GM18951 (cell line): ENCODE data around the gene CDK18.

Source experiments
- POLR2A ChIP-seq: IDR thresholded peaks from 4 replicates; pipeline ENCODE4 v1.6.1; 2011; ENCODE audit warnings: mild to moderate bottlenecking; ENCODE audit not compliant: insufficient read length, insufficient read depth; ENCODE audit errors: extremely low read depth
- in situ Hi-C: fragments of 300-500 bp; cut with MboI; formaldehyde crosslinking; loops from one replicate; pipeline ENCODE4 v1.12.0; 2022; ENCODE audit warnings: low sequenced_read_pairs, mixed read lengths, inconsistent platforms; ENCODE audit not compliant: unreplicated experiment

The CDK18 gene

GRCh38 chr1:205554026-205554811 is 49.8 kb downstream of the CDK18 start:
- TF ChIP-seq POLR2A = no peak
- in situ Hi-C loops = no loop called here

DNA sequence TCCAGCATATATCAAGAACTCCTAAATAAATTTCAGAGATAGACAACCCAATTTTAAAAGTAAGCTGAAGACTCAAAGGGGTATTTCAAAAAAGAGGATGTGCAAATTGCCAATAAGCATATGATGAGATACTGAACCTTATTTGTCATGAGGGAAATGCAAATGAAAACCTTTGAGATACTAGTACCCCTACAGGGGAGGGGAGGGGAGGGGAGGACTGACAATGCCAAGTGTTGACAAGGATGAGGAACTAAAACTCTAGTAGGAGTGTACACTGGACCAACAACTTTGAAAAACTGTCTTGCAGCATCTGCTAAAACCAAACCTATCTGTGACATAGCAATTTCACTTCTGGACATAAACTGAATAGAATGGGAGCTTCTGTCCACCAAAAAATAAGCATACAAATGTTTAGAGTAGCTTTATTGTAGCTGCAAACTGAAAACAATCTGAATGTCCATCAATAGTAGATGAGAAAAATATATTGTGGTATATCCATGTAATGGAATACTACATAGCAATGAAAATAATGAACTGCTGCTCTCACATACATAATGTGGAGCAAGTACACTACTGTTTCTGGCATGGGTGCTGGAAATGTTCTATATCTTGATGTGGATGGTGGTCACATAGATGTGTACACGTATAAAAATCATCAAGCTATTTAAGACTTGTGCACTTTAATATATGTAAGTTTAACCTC is 57.2 kb downstream of the CDK18 start:
- no peak for TF ChIP-seq POLR2A
- in situ Hi-C loops = no loop called here

DNA sequence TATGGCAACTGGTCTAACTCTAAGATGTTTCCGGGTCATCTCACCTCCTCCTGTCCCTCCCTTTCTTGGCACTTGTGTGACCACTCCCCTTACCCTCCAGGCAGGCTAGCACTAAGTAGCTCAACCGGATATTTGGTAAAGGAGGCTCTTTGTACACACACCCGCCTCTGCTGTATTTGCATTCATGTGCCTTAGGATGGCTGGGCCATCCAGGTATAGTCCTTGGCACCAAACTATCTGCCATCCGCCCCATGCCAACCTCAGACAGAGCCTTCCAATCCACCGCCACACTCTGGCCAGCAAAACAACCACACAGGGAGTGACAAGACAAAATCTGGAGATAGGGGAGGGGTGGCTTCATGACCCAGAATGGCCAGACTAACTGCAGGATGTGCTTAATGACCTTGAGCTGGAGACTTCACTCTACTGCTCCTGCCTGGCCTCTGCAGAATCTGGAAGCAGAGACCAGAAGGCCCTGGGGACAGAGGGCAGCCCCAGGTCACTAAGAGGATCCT is 59.5 kb downstream of the CDK18 start:
- TF ChIP-seq POLR2A = no peak
- in situ Hi-C loops = no loop called here

- no peak for TF ChIP-seq POLR2A
- in situ Hi-C loops = no loop called here
These were observed 61.3 kb downstream of the CDK18 start for GRCh38 chr1:205565799-205566198.

GRCh38 chr1:205567716-205568115 is 63.2 kb downstream of the CDK18 start:
- no peak for TF ChIP-seq POLR2A
- in situ Hi-C loops = no loop called here

- no peak for TF ChIP-seq POLR2A
- in situ Hi-C loops = no loop called here
These were observed 63.6 kb downstream of the CDK18 start for GRCh38 chr1:205568135-205568468.

- in situ Hi-C loops = no loop called here
- TF ChIP-seq POLR2A = no peak
These were observed 64.2 kb downstream of the CDK18 start for GRCh38 chr1:205568469-205569361.

DNA sequence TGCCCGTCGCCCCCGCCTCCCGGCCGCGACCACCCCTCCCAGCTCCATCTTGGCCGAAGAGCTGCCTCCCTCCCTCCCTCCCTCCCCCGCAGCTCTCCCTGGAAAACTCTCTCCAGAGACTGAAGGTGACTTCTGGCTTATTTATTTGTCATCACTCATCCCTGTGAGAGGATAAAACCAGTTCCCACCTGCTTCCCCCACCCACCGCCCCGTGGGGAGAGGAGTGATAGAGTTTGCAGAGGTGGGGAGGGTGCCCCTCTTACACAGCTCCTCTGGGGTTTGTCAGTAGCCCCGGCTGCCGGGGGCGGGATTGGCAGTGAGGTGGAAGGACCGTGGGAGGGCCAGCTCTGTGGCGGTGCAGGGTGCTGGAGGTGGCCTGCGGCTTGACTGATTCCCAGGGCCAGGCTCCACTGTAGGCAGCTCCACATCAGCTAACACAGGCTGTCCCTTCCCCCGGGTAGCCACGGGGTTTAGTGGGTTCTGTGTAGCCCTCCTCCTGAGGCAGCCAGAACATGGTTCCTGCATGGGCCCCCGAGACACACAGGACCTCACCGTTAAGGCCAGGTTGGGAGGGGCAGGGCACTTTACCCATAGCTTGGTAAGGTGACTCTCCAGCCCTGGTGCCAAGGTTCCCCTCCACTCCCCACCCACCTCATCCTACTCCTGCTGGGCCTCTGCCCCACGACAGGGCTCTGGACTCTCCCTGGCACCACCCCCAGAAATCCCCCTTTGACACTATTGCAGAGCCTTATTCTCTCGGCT is 65.1 kb downstream of the CDK18 start:
- TF ChIP-seq POLR2A = no peak
- in situ Hi-C loops = no loop called here

DNA sequence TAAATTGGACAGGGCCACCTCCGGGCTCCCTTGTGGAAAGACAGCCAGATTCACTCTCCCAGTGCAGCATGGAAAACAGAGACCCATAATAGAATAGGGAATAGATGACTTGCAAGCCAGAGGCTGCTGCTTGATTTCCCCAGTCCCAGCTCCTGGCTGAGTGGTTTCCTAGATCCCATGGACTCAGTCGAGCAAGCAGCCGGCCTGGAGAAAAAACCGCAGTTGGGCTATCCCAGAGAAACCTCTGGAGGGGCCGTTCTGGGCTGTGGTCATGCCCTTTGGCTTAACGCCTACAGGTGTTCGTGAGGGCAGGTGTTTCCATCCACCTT is 65.7 kb downstream of the CDK18 start:
- TF ChIP-seq POLR2A = no peak
- in situ Hi-C loops = no loop called here

GRCh38 chr1:205570796-205571537 is 66.5 kb downstream of the CDK18 start:
- in situ Hi-C loops = no loop called here
- TF ChIP-seq POLR2A = no peak

DNA sequence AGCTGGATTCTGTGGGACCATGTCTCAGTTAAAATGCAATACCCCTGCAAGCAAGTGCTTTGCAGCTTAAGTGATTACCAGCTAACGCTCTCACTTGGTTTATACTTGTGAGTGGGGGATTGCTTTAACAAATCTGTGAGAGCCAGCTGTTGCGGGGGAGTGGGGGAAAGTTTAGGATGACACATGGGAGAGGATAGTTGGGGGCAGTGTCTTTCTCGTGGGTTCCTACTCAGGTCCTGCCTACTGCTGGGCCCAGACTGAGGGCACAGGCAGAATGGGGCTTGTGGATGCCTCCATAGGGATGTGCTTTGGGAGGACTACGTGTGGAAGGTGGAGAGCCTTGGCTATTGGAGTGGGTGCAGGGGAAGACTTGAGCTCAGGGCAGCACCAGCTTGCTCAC is 67.3 kb downstream of the CDK18 start:
- in situ Hi-C loops = no loop called here
- no peak for TF ChIP-seq POLR2A

DNA sequence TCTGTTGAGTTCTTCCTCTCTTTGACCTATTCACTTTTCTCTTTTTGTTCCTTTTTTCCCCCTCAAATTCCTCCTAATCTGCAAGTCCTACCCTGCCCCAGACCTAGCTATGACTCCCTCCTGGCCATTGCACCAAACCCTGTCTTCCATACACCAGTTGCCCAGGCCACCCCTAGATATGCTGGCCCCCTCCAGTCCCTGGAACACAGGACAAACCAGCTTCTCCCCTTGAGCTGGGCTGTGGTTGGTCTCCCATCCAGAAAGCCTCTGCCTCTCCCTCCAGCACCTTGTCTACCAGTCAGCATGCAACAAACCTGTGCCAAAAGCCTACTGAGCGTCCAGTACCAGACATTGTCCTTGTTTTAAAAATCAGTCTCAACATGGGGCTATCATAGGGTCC is 68.0 kb downstream of the CDK18 start:
- TF ChIP-seq POLR2A = no peak
- in situ Hi-C loops = no loop called here

DNA sequence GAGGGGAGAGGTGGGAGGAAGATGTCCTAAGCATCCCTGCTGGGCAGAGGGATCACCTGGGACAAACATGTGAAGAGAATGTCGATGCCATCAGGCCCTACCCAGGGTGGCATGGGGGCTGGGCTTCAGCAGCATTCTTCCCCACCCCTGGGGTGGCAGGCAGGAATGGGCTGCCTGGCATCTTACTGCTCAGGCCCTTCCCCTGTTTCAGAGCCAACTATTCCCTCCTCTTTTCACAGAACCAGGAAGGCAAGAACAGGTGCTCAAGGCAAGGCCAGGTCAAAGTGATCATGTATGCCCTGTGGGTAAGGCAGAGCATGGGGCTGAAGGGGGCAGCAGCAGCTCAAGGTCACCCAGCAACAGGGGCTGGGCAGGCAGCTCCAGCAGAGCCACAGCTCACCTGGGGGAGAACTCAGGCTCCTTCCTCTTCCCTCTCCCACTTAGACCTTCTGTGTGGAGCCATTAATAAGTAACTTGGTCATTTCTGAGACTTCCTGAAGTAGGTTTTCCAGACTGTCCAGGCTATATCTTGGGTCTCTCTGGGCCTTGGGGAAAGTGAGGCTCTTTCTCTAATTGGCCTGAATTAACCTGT is 70.9 kb downstream of the CDK18 start:
- in situ Hi-C loops = no loop called here

More for the DNA sequence above, 70.9 kb downstream of the CDK18 start:
- TF ChIP-seq POLR2A = no peak
